ENCODE measurements around the gene ASAP2. TPM values are rescaled to one million over a fixed set of nuclear protein-coding genes. Genes with fewer than 3 reads are reported as not detected.

Gene ASAP2
- total RNA-seq, 1 donor, result 66.2 TPM

GRCh38 chr2:9344434-9344833 is 137.8 kb downstream of the ASAP2 start:
- H3K4me3 ChIP-seq (ENCODE audit: insufficient read depth, low read length), result no peak overlapping the region
- peaks cover 12% of the 10 kb centered on the region for H3K4me1 ChIP-seq (ENCODE audit: insufficient read depth, low read length)
- no peak overlapping the region for H3K4me2 ChIP-seq (ENCODE audit: insufficient read depth, low read length)
- H3K27ac ChIP-seq (ENCODE audit: low read depth, low read length), result no peak overlapping the region
- H3K79me2 ChIP-seq (ENCODE audit: insufficient read depth, low read length), result peaks cover 22% of the 10 kb centered on the region
- no peaks in the 10 kb centered on the region for H4K20me1 ChIP-seq (ENCODE audit: insufficient read depth, low read length)
- no peaks in the 10 kb centered on the region for H3K9me3 ChIP-seq (ENCODE audit: low read depth, low read length)
- peaks cover 58% of the 10 kb centered on the region for H3K36me3 ChIP-seq (ENCODE audit: insufficient read depth, low read length)
- no peak for TF ChIP-seq CTCF (IDR thresholded peaks at IDR 0.05; ENCODE audit: extremely low read depth, low read depth, low read length)
- DNase-seq (ENCODE audit: insufficient read length, low spot score, missing footprints), result no peak
- no peaks in the 10 kb centered on the region for H3K27me3 ChIP-seq (ENCODE audit: insufficient read depth, low read length)
- no peak overlapping the region for H2AFZ ChIP-seq (ENCODE audit: low read length)

- Histone ChIP-seq H3K9me3 (ENCODE audit: low read depth, low read length) (no peaks in the 10 kb centered on the region), H3K36me3 (ENCODE audit: insufficient read depth, low read length) (peaks cover 63% of the 10 kb centered on the region), H3K4me1 (ENCODE audit: insufficient read depth, low read length) (peaks cover 12% of the 10 kb centered on the region), H3K4me2 (ENCODE audit: insufficient read depth, low read length) (no peak overlapping the region), H4K20me1 (ENCODE audit: insufficient read depth, low read length) (no peaks in the 10 kb centered on the region), H3K27me3 (ENCODE audit: insufficient read depth, low read length) (no peaks in the 10 kb centered on the region), H3K27ac (ENCODE audit: low read depth, low read length) (no peak overlapping the region), H3K79me2 (ENCODE audit: insufficient read depth, low read length) (peaks cover 23% of the 10 kb centered on the region), H2AFZ (ENCODE audit: low read length) (no peak overlapping the region), H3K4me3 (ENCODE audit: insufficient read depth, low read length) (no peak overlapping the region)
- DNase-seq (ENCODE audit: insufficient read length, low spot score, missing footprints), result no peak
- no peak for TF ChIP-seq CTCF (IDR thresholded peaks at IDR 0.05; ENCODE audit: extremely low read depth, low read depth, low read length)
These were observed 138.7 kb downstream of the ASAP2 start for GRCh38 chr2:9345343-9345742.

- TF ChIP-seq CTCF (IDR thresholded peaks at IDR 0.05; ENCODE audit: extremely low read depth, low read depth, low read length), result no peak
- no peaks in the 10 kb centered on the region for H4K20me1 ChIP-seq (ENCODE audit: insufficient read depth, low read length)
- peaks cover 23% of the 10 kb centered on the region for H3K79me2 ChIP-seq (ENCODE audit: insufficient read depth, low read length)
- peaks cover 12% of the 10 kb centered on the region for H3K4me1 ChIP-seq (ENCODE audit: insufficient read depth, low read length)
- no peak overlapping the region for H3K27ac ChIP-seq (ENCODE audit: low read depth, low read length)
- H3K36me3 ChIP-seq (ENCODE audit: insufficient read depth, low read length), result peaks cover 63% of the 10 kb centered on the region
- H3K27me3 ChIP-seq (ENCODE audit: insufficient read depth, low read length), result no peaks in the 10 kb centered on the region
- no peak for DNase-seq (ENCODE audit: insufficient read length, low spot score, missing footprints)
- no peak overlapping the region for H3K4me3 ChIP-seq (ENCODE audit: insufficient read depth, low read length)
- H3K4me2 ChIP-seq (ENCODE audit: insufficient read depth, low read length), result no peak overlapping the region
- H2AFZ ChIP-seq (ENCODE audit: low read length), result no peak overlapping the region
- no peaks in the 10 kb centered on the region for H3K9me3 ChIP-seq (ENCODE audit: low read depth, low read length)
These were observed 139.4 kb downstream of the ASAP2 start for GRCh38 chr2:9345997-9346396.

DNA sequence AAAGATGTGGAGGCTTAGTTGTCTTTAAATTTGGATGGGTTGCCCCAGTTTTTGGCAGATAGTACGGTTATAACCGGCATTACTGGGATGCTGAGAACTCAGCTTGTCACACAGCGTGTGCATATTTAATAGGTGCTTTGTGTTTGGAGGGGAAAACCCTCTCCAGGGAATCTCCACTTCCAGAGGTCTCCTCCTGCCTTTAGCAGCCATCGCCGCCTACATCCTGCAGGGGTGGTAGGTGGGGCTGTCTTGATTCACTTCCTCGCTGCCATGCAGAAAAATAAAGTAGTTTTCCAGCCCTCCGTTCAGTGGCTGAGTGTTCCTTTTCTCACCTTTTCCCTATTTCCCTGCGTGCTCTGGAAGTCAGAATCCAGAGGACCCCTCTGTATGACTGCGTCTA is 140.3 kb downstream of the ASAP2 start:
- no peaks in the 10 kb centered on the region for H3K9me3 ChIP-seq (ENCODE audit: low read depth, low read length)
- peak overlapping the region; percentile 63 for H3K4me2 ChIP-seq (ENCODE audit: insufficient read depth, low read length)
- H3K4me1 ChIP-seq (ENCODE audit: insufficient read depth, low read length), result peaks cover 12% of the 10 kb centered on the region
- H4K20me1 ChIP-seq (ENCODE audit: insufficient read depth, low read length), result no peaks in the 10 kb centered on the region
- H2AFZ ChIP-seq (ENCODE audit: low read length), result no peak overlapping the region
- H3K27me3 ChIP-seq (ENCODE audit: insufficient read depth, low read length), result no peaks in the 10 kb centered on the region
- peak overlapping the region; percentile 32 for H3K27ac ChIP-seq (ENCODE audit: low read depth, low read length)
- H3K4me3 ChIP-seq (ENCODE audit: insufficient read depth, low read length), result no peak overlapping the region
- peaks cover 65% of the 10 kb centered on the region for H3K36me3 ChIP-seq (ENCODE audit: insufficient read depth, low read length)
- TF ChIP-seq CTCF (IDR thresholded peaks at IDR 0.05; ENCODE audit: extremely low read depth, low read depth, low read length), result no peak
- peaks cover 23% of the 10 kb centered on the region for H3K79me2 ChIP-seq (ENCODE audit: insufficient read depth, low read length)
- no peak for DNase-seq (ENCODE audit: insufficient read length, low spot score, missing footprints)

All from osteoblast (primary cell).